Common myeloid progenitor, CD34-positive (primary cell): ENCODE results near the gene P2RY6. TPM values are rescaled to one million over a fixed set of nuclear protein-coding genes. Genes with fewer than 3 reads are reported as not detected.

ENCODE experiments used
- CTCF ChIA-PET: fragments of 350-600 bp; sonication (Branson Sonifier 250); formaldehyde crosslinking; loops from one replicate; lab custom pipeline; 2021; ENCODE audit warnings: antibody characterized with exemption; lab: Charles Lee
- POLR2A ChIA-PET: fragments of 350-600 bp; sonication (Branson Sonifier 250); formaldehyde crosslinking; loops from one replicate; lab custom pipeline; 2021; ENCODE audit warnings: antibody characterized with exemption; lab: Charles Lee
- DNase-seq, 3 donors: peaks; one replicate each; pipeline versions ENCODE4 v3.0.0 to v3.0.0-alpha.2; 2013
- H3K27ac ChIP-seq, 2 experiments: 1 replicate in 1 of 2; 2 replicates in 1 of 2; pipeline ENCODE4 v1.7.0; 2013; ENCODE audit warnings: inconsistent platforms in 2 of 2, low read length in 2 of 2, mild to moderate bottlenecking in 2 of 2, low read depth in 1 of 2, moderate library complexity in 1 of 2; ENCODE audit not compliant: severe bottlenecking in 2 of 2, insufficient read depth in 1 of 2, poor library complexity in 1 of 2
- H3K27me3 ChIP-seq, 5 experiments: replicated peaks in 2 of 5; 1 replicate in 3 of 5; 2 replicates in 2 of 5; pipeline versions ENCODE4 v1.6.1 to v1.7.0; 2013; ENCODE audit warnings: low read length in 4 of 5, mild to moderate bottlenecking in 2 of 5, moderate library complexity in 2 of 5, inconsistent platforms in 1 of 5; ENCODE audit not compliant: insufficient read depth in 5 of 5, control insufficient read depth in 4 of 5
- H3K36me3 ChIP-seq, 4 experiments: 1 replicate in 2 of 4; 2 replicates in 2 of 4; pipeline versions ENCODE4 v1.6.1 to v1.7.0; 2013; ENCODE audit warnings: low read length in 3 of 4, control low read depth in 1 of 4, mild to moderate bottlenecking in 1 of 4; ENCODE audit not compliant: control insufficient read depth in 4 of 4, insufficient read depth in 4 of 4
- H3K4me1 ChIP-seq, 4 experiments: 1 replicate in 3 of 4; 2 replicates in 1 of 4; pipeline versions ENCODE4 v1.6.1 to v1.7.1; 2013; ENCODE audit warnings: low read length in 3 of 4, mild to moderate bottlenecking in 3 of 4, control low read depth in 1 of 4, inconsistent platforms in 1 of 4, moderate library complexity in 1 of 4; ENCODE audit not compliant: control insufficient read depth in 4 of 4, insufficient read depth in 4 of 4; ENCODE audit errors: control extremely low read depth in 1 of 4
- H3K4me3 ChIP-seq, 7 experiments: 1 replicate in 4 of 7; 2 replicates in 3 of 7; pipeline versions ENCODE4 v1.5.1 to v1.7.0; 2013; ENCODE audit warnings: mild to moderate bottlenecking in 7 of 7, low read length in 6 of 7, moderate library complexity in 6 of 7, inconsistent platforms in 2 of 7, low read depth in 2 of 7, control low read depth in 1 of 7; ENCODE audit not compliant: insufficient read depth in 4 of 7, control insufficient read depth in 1 of 7; ENCODE audit errors: extremely low read depth in 1 of 7
- H3K9me3 ChIP-seq, 5 experiments: 1 replicate in 4 of 5; 2 replicates in 1 of 5; pipeline versions ENCODE4 v1.6.1 to v1.7.1; 2013; ENCODE audit warnings: low read length in 4 of 5, mild to moderate bottlenecking in 2 of 5, inconsistent platforms in 1 of 5, low read depth in 1 of 5, moderate library complexity in 1 of 5; ENCODE audit not compliant: control insufficient read depth in 4 of 5, insufficient read depth in 2 of 5; ENCODE audit errors: control extremely low read depth in 1 of 5
- WGBS: methylation state at CpG from one replicate; pipeline ENCODE4 v1.1.5; 2013; ENCODE audit not compliant: insufficient coverage; 5-methylcytosine and 5-hydroxymethylcytosine counted together
- polyA plus RNA-seq: library from polyadenylated mRNA; unstranded; fragments of 120-200 nt; gene quantifications from one replicate; pipeline ENCODE4 v1.2.1, GENCODE V29; 2013

The P2RY6 gene, protein sequence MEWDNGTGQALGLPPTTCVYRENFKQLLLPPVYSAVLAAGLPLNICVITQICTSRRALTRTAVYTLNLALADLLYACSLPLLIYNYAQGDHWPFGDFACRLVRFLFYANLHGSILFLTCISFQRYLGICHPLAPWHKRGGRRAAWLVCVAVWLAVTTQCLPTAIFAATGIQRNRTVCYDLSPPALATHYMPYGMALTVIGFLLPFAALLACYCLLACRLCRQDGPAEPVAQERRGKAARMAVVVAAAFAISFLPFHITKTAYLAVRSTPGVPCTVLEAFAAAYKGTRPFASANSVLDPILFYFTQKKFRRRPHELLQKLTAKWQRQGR
- 0.09 TPM for polyA plus RNA-seq

DNA sequence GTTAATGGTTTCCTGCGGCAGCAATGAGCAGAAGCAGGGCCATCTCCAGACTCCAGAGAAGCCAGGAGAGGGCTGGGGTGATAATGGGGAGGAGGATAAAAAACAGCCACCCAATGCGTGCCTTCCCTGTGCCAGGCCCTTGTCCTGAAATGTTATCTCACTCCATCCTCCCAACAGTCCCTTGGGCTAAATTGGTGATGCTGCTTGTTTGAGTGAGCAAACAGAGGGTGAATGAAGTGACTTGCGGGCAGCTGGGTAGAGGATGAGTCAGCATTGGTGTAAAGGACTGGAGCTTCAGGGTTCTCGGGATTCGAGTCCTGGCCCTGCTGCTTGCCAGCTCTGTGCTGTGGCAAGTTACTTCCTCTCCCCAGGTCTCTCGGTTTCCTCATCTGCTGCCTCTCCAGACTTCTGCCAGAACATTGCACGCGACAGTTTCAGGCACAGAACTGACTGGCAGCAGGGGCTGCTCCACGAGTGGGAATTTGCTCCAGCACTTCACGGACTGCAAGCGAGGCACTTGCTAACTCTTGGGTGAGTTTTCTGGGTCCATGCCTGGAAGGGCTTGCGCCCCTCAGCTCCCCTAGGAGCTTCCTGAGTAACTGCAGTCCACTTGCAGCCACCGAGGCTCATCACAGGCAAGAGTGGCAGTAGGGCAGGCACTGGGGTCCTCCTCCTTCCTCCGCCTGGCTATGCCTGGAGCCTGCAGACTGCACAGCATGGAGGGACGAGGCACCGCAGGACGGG lies at the start of gene P2RY6:
Gene P2RY6 (plus strand): TSS at position 403 of the 744 bp plus-strand sequence. CDS start 24,181 bp downstream, outside the sequence.
- peak in 2 of 3 donors; percentile 56 to 60 for DNase-seq
- H3K27ac ChIP-seq, result no peak within 1 kb of the TSS
- peaks cover 0 to 68% (median 10%) of the 10 kb centered on the region in 4 experiments for H3K4me1 ChIP-seq
- no peaks in the 10 kb centered on the region for H3K27me3 ChIP-seq
- no peaks in the 10 kb centered on the region for H3K36me3 ChIP-seq
- POLR2A ChIA-PET, result no interaction called here
- H3K4me3 ChIP-seq, result peak within 1 kb of the TSS in 1 of 7 experiments; percentile 4
- CTCF ChIA-PET, result interaction anchor here (1.5 to 14.9 kb wide), 2 partner anchors 9 to 16 kb away, joined by 3 to 154 read pairs; no protein-coding TSS in a partner anchor
- H3K9me3 ChIP-seq, result no peaks in the 10 kb centered on the region
- WGBS, result 82% methylated on average over 13 of the region's 17 CpGs

DNA sequence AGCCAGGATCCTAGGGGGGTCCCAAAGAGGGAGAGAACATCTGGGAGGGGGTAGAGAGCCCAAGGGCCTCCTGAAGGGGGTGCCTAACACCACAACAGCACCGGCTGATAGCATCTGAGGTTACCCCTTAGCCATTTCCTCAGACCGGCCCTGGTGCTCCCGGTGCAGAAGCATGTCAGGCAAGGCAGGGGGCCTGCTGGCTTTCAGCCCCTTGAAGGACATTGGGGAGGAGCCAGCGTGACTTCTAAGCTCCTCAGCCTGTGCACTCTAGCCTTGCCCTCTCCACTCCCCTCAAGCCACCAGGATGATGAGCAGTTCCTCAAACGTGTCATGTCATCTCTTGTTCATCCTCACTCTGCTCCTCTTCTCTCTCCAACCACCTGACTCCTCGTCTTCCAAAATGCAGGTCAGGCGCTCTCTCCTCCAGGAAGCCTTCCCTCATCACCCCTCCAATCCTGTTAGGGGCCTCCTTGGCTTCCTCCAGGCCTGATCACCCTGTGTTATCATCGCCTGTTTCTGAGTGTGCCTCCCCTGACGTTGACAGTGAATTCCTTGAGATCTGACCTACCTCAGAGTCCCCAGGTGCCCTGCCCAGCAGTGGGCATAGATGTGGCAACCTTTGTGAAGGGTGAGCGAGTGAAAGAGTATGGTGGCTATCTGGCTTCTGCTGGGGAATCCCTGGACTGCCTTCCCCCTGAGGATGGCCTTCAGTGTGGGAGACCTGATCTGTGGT lies 48.0 kb upstream of the P2RY6 start:
- POLR2A ChIA-PET, result interaction anchor here (0.6 kb wide), 1 partner anchor 10 kb away, joined by 3 read pairs; no protein-coding TSS in a partner anchor
- H3K4me1 ChIP-seq, result peaks cover 0 to 30% (median 17%) of the 10 kb centered on the region in 4 experiments
- no peak overlapping the region for H3K4me3 ChIP-seq
- DNase-seq, result peak; percentile 14 to 51 (median 47)
- H3K27ac ChIP-seq, result no peak overlapping the region
- peaks cover 0 to 6% (median 3%) of the 10 kb centered on the region in 5 experiments for H3K27me3 ChIP-seq
- whole genome bisulfite sequencing, result 54% methylated on average over 9 of the region's 10 CpGs
- H3K9me3 ChIP-seq, result no peaks in the 10 kb centered on the region
- no peaks in the 10 kb centered on the region for H3K36me3 ChIP-seq
- CTCF ChIA-PET, result interaction anchor here (0.7 to 1.7 kb wide), 7 partner anchors 9 to 39 kb away, joined by 3 to 5 read pairs (median 4); no protein-coding TSS in a partner anchor

DNA sequence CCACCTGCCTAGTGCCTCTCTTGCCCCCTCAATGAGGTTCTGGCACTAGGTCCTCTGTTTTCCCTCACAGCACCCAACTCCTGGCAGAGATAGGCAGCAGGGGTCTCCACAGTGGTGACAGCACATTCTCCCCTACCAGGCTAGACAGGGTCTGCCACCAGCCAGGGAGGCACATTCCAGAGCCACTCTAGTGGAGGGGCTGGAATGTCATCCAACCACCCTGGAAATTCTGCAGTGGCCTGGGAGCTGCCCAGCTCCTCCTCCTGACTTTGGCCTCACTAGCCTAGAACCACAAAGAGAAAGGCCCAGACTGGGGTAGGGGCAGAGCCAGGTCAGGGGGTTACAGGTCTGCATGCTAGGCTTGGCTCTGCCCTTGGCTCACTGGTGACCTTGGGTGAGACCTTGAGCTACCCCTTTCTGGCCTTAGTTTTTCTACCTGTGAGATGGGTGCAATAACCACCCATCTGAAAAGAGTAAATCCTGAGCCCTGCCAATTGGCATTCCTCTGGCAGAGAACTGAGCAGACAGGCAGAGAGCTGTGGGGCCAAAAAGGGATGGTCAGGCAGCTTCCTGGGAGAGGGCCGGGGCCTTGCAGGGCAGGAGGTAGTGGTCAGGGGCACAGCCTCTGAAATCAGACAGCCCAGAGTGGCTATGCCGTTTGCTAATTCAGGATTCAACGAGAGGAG lies 47.0 kb upstream of the P2RY6 start:
- 90% methylated on average over 2 of the region's 3 CpGs for WGBS
- ChIA-PET CTCF (interaction anchor here (1.1 to 2.3 kb wide), 6 partner anchors 8 to 18 kb away, joined by 3 to 13 read pairs (median 4); no protein-coding TSS in a partner anchor), POLR2A (no interaction called here)
- H3K4me3 ChIP-seq, result no peak overlapping the region
- no peak overlapping the region for H3K27ac ChIP-seq
- no peak for DNase-seq
- no peaks in the 10 kb centered on the region for H3K9me3 ChIP-seq
- peaks cover 0 to 34% (median 17%) of the 10 kb centered on the region in 4 experiments for H3K4me1 ChIP-seq
- H3K27me3 ChIP-seq, result no peaks in the 10 kb centered on the region
- H3K36me3 ChIP-seq, result no peaks in the 10 kb centered on the region

DNA sequence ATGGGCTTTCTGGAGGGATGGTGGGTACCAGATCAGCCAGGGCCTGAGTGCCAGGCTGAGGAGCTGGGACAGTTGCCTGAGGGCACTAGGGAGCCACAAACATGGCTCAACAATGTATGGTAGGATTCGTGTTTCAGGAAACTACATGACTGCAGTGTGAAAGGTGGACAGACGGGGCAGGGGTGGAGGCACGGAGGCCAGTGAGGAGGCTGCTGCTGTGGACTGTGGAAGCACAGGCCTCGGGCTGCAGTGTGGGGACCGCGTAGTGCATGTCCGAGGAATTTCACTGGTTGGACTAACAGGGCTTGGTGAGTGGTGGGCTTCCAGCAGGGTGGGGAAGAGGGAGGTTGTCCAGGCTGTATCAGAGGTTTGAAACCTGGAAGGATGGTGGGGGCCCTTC lies 46.3 kb upstream of the P2RY6 start:
- Histone ChIP-seq H3K4me1 (peaks cover 0 to 34% (median 17%) of the 10 kb centered on the region in 4 experiments), H3K36me3 (no peaks in the 10 kb centered on the region), H3K4me3 (no peak overlapping the region), H3K9me3 (no peaks in the 10 kb centered on the region), H3K27ac (no peak overlapping the region), H3K27me3 (no peaks in the 10 kb centered on the region)
- WGBS, result 97% methylated on average over 7 of the region's 7 CpGs
- POLR2A ChIA-PET, result no interaction called here
- DNase-seq, result no peak
- CTCF ChIA-PET, result interaction anchor here (1.6 to 2.3 kb wide), 3 partner anchors 10 to 19 kb away, joined by 4 to 13 read pairs (median 6); no protein-coding TSS in a partner anchor

DNA sequence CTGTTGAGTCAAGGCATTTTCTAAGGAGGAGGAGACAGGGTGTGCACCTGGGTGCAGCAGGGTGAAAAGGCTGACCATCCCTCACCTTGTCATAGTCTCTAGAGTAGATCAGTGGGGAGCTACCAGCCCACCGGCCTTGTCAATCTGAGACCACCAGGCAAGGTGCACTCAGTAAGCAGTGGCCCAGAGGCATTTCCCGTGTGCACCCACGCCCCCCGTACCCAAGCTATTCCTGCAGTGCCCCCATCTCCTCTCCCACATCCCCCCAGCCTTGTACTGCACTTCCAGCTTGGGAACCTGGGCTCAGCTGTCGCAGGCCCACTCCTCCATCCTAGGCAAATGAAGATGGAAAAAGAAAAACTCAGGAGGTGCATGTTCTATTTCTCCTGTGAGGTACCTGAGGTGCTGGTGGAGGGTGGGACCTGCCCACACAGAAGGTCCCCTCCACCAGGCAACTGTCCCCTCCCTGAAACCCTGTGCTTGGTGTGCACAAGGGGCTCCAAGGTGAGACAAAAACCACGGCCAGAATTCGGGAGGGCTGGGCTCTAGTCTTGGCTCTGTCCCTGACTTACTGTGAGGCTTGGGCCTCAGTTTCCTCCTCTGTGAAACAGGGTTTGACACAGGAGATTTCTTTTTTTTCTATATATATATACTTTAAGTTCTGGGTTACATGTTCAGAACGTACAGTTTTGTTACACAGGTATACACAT lies 45.7 kb upstream of the P2RY6 start:
- Histone ChIP-seq H3K27me3 (no peaks in the 10 kb centered on the region), H3K27ac (no peak overlapping the region), H3K36me3 (no peaks in the 10 kb centered on the region), H3K4me3 (no peak overlapping the region), H3K9me3 (no peaks in the 10 kb centered on the region), H3K4me1 (peaks cover 0 to 30% (median 17%) of the 10 kb centered on the region in 4 experiments)
- DNase-seq, result no peak
- 70% methylated on average over 7 of the region's 8 CpGs for WGBS
- ChIA-PET POLR2A (no interaction called here), CTCF (interaction anchor here (1.6 to 2.3 kb wide), 2 partner anchors 10 to 17 kb away, joined by 6 to 13 read pairs; no protein-coding TSS in a partner anchor)
